BJ (cell line): Measurements from ENCODE around the gene VAV2. TPM values are rescaled to one million over a fixed set of nuclear protein-coding genes. Genes with fewer than 3 reads are reported as not detected.
"Not testable (repeated sequence)": the region's sequence is repeated elsewhere in the genome, so short reads cannot be mapped to it uniquely, and the experiment has no call there.

Source experiments
- CTCF ChIA-PET: fragments of 350-600 bp; formaldehyde crosslinking; extraction: SDS; loops from one replicate; lab custom pipeline; 2021; ENCODE audit warnings: antibody characterized with exemption, inconsistent platforms; lab: Yijun Ruan, JAX
- POLR2A ChIA-PET: fragments of 300-600 bp; sonication (Branson Sonifier 250); formaldehyde crosslinking; extraction: SDS; loops from one replicate; lab custom pipeline; 2021; ENCODE audit warnings: antibody characterized with exemption; lab: Charles Lee
- DNase-seq: peaks from one replicate; pipeline ENCODE4 v3.0.0-alpha.2; 2011; ENCODE audit warnings: low read depth
- H3K27me3 ChIP-seq: 2 replicates; pipeline ENCODE4 v1.6.0; 2011; ENCODE audit warnings: low read length; ENCODE audit not compliant: control insufficient read depth, insufficient read depth
- H3K36me3 ChIP-seq: 2 replicates; pipeline ENCODE4 v1.5.1; 2011; ENCODE audit warnings: low read length; ENCODE audit not compliant: control insufficient read depth, insufficient read depth
- H3K4me3 ChIP-seq: 2 replicates; pipeline ENCODE4 v1.5.1; 2011; ENCODE audit warnings: low read depth, mild to moderate bottlenecking, control low read depth, low read length
- CTCF ChIP-seq: IDR thresholded peaks from 2 replicates; pipeline ENCODE4 v1.5.1; 2011; ENCODE audit warnings: low read depth, mild to moderate bottlenecking, control low read depth, inconsistent platforms, low read length, moderate library complexity; ENCODE audit not compliant: insufficient read depth
- polyA plus RNA-seq: library from polyadenylated mRNA; depleted of rRNA; stranded (reverse); fragments of >200 nt; gene quantifications from 2 replicates; pipeline ENCODE4 v1.2.3, GENCODE V29; 2011

Gene VAV2
- polyA plus RNA-seq, 1 experiment: 9.9 TPM

- DNase-seq: no peak
- H3K36me3 ChIP-seq: no peaks in the 10 kb centered on the region
- H3K27me3 ChIP-seq: no peaks in the 10 kb centered on the region
- ChIA-PET CTCF (interaction anchor here (0.7 kb wide), 1 partner anchor 19 kb away, joined by 9 read pairs; no protein-coding TSS in a partner anchor), POLR2A (no interaction called here)
- H3K4me3 ChIP-seq: no peak overlapping the region
- no peak for TF ChIP-seq CTCF
These were observed 86.6 kb downstream of the VAV2 start for GRCh38 chr9:133905493-133905892.

DNA sequence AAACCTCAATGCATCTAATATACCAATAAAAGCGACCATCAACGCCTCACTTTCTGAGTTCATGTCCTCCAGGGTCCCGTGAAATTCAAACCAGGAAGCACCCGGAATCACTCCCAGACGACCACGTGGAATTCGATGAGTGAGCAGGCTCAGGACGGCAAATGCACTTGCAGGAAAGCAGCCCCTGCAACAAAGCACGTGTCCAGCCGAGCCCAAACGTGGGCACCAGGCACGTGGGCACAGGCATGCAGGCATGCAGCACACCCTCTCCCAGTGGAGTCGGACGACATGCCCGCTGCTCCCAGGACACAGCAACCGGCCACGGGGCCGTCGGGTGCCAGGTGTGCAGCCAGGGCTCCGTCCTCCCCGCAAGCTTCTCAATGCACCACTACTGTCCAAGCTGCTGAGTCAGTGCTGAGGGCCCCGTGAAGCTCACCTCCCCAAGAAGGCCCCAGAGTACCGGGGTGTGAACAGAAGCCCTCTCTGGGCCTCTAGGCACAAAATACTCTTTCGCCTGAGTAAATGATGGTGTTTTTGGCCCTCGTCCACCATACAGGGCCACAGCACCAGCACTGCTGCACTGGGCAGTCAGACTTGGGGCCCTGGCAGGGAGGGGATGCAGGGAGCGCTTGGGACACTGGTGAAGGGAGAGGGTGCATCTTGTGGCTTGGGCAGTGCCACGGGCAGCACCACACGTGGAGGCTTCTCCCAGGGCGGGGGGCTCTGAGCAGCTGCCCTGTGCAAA lies 87.6 kb downstream of the VAV2 start:
- TF ChIP-seq CTCF: no peak
- no peaks in the 10 kb centered on the region for H3K27me3 ChIP-seq
- no peaks in the 10 kb centered on the region for H3K36me3 ChIP-seq
- ChIA-PET POLR2A (no interaction called here), CTCF (interaction anchor here (1.0 kb wide), 1 partner anchor 26 kb away, joined by 3 read pairs; no protein-coding TSS in a partner anchor)
- no peak overlapping the region for H3K4me3 ChIP-seq
- DNase-seq: no peak

GRCh38 chr9:133901184-133901835 lies 90.8 kb downstream of the VAV2 start:
- H3K27me3 ChIP-seq: no peaks in the 10 kb centered on the region
- no peak overlapping the region for H3K4me3 ChIP-seq
- no peak for TF ChIP-seq CTCF
- ChIA-PET POLR2A (no interaction called here), CTCF (no interaction called here)
- no peaks in the 10 kb centered on the region for H3K36me3 ChIP-seq
- DNase-seq: no peak

GRCh38 chr9:133897675-133898074 lies 94.4 kb downstream of the VAV2 start:
- Histone ChIP-seq H3K27me3 (no peaks in the 10 kb centered on the region), H3K36me3 (no peaks in the 10 kb centered on the region; the same call in none of the 2 replicates), H3K4me3 (no peak overlapping the region)
- ChIA-PET CTCF (interaction anchor here (1.0 kb wide), 1 partner anchor 96 kb away, joined by 4 read pairs; no protein-coding TSS in a partner anchor), POLR2A (no interaction called here)
- TF ChIP-seq CTCF: no peak
- peak; percentile 32 for DNase-seq

GRCh38 chr9:133896007-133896406 lies 96.1 kb downstream of the VAV2 start:
- DNase-seq, POLR2A ChIA-PET, H3K4me3 ChIP-seq, H3K36me3 ChIP-seq, H3K27me3 ChIP-seq, CTCF ChIA-PET: not testable (repeated sequence)
